NCI-H2081 treated with DMSO at 0.1 percent for 48 hours (cell line): ENCODE measurements around the gene RETN.
"Not testable (repeated sequence)": the region's sequence is repeated elsewhere in the genome, so short reads cannot be mapped to it uniquely, and the experiment has no call there.

Experiments used
- DNase-seq: peaks from one replicate; lab custom pipeline; 2025; lab: John Stamatoyannopoulos, UW

RETN gene

GRCh38 chr19:7637374-7638256 lies 31.2 kb upstream of the RETN start:
- DNase-seq: no peak

GRCh38 chr19:7638802-7639465 lies 29.9 kb upstream of the RETN start:
- no peak for DNase-seq

GRCh38 chr19:7639863-7640348 lies 28.9 kb upstream of the RETN start:
- no peak for DNase-seq

- no peak for DNase-seq
Observed at GRCh38 chr19:7640803-7641202, 28.0 kb upstream of the RETN start.

GRCh38 chr19:7641290-7642276 lies 27.3 kb upstream of the RETN start:
- no peak for DNase-seq

GRCh38 chr19:7642295-7643030 lies 26.4 kb upstream of the RETN start:
- no peak for DNase-seq

GRCh38 chr19:7643031-7643415 lies 25.8 kb upstream of the RETN start:
- no peak for DNase-seq

GRCh38 chr19:7643629-7644549 lies 25.0 kb upstream of the RETN start:
- not testable (repeated sequence) for DNase-seq

GRCh38 chr19:7644550-7644877 lies 24.3 kb upstream of the RETN start:
- DNase-seq: no peak

GRCh38 chr19:7645163-7645562 lies 23.7 kb upstream of the RETN start:
- DNase-seq: no peak

GRCh38 chr19:7645656-7646425 lies 23.0 kb upstream of the RETN start:
- DNase-seq: no peak

- no peak for DNase-seq
Observed at GRCh38 chr19:7646426-7646700, 22.5 kb upstream of the RETN start.

- DNase-seq: no peak
Observed at GRCh38 chr19:7647156-7647555, 21.7 kb upstream of the RETN start.

- no peak for DNase-seq
Observed at GRCh38 chr19:7648265-7649014, 20.4 kb upstream of the RETN start.

GRCh38 chr19:7650148-7650547 lies 18.7 kb upstream of the RETN start:
- DNase-seq: no peak

- DNase-seq: no peak
Observed at GRCh38 chr19:7652061-7652641, 16.7 kb upstream of the RETN start.

GRCh38 chr19:7654401-7654800 lies 14.4 kb upstream of the RETN start:
- DNase-seq: no peak

GRCh38 chr19:7655581-7655980 lies 13.3 kb upstream of the RETN start:
- DNase-seq: no peak
